Gastroesophageal sphincter (tissue), 3 donors: ENCODE data around the gene CLEC10A.

Source experiments
- POLR2A ChIP-seq, 2 donors: fragments of 450-650 bp; IDR thresholded peaks; one replicate each; pipeline ENCODE4 v1.6.1; 2017; ENCODE audit warnings: antibody characterized with exemption in 2 of 2, mild to moderate bottlenecking in 2 of 2, moderate library complexity in 1 of 2
- TF ChIP-seq, protein P1 (sequence below), 4 experiments: fragments of 200-600 bp in 2 of 4; fragments of 450-650 bp in 2 of 4; sonication (generic) in 1 of 4; IDR thresholded peaks; one replicate each; pipeline ENCODE4 v1.5.1; 2017 to 2019; ENCODE audit warnings: antibody characterized with exemption in 4 of 4, mild to moderate bottlenecking in 2 of 4, moderate library complexity in 2 of 4

DNA sequence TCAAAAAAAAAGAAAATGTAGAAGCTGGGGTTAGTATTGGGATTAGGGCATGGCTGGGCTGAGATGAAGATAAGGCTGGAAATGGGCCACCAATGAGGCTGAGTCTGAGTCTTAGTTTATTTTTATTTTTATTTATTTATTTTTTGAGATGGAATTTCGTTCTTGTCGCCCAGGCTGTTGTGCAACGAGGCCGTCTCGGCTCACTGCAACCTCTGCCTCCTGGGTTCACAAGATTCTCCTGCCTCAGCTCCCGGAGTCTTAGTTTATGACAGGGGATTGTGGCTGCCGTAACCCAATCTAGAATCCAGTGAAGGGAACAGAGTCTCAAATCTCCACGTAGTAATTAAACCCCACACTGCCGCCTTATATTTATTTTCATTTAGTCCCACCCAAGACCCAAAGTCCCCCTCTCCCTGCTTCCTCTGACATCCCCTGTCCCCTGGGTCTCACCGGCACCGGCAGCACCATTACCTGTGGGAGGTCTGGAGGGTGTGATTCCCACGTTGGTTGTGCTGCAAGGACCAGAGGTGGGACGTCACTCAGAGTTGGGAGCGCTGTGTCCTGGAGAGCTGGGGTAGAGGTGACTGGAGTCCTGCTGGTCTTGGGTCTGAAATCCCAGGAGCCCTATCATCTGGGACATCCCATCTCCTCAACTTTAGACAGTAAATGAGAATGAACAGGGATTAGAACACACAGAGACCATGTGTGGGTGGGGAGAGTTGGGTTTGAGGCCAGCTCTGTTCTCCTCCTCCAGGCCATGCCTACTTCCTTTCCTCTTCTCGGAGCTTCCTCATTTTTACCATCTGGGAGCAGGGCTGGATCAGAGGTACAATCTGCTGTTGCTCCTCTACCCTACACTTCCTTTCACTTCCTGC lies at the start of gene CLEC10A:
- TF ChIP-seq, protein P1, sequence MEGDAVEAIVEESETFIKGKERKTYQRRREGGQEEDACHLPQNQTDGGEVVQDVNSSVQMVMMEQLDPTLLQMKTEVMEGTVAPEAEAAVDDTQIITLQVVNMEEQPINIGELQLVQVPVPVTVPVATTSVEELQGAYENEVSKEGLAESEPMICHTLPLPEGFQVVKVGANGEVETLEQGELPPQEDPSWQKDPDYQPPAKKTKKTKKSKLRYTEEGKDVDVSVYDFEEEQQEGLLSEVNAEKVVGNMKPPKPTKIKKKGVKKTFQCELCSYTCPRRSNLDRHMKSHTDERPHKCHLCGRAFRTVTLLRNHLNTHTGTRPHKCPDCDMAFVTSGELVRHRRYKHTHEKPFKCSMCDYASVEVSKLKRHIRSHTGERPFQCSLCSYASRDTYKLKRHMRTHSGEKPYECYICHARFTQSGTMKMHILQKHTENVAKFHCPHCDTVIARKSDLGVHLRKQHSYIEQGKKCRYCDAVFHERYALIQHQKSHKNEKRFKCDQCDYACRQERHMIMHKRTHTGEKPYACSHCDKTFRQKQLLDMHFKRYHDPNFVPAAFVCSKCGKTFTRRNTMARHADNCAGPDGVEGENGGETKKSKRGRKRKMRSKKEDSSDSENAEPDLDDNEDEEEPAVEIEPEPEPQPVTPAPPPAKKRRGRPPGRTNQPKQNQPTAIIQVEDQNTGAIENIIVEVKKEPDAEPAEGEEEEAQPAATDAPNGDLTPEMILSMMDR (IDR thresholded peaks at IDR 0.05): no peak
- TF ChIP-seq POLR2A (IDR thresholded peaks at IDR 0.05): no peak
